GM18520 (cell line): ENCODE data around the gene ZNF711.
"Not testable (repeated sequence)": the region's sequence is repeated elsewhere in the genome, so short reads cannot be mapped to it uniquely, and the experiment has no call there.

Source experiments
- ATAC-seq: cut with Tn5 transposase; IDR thresholded peaks from one replicate; pipeline ENCODE4 v1.9.1; 2021; ENCODE audit not compliant: unreplicated experiment

ZNF711 gene

DNA sequence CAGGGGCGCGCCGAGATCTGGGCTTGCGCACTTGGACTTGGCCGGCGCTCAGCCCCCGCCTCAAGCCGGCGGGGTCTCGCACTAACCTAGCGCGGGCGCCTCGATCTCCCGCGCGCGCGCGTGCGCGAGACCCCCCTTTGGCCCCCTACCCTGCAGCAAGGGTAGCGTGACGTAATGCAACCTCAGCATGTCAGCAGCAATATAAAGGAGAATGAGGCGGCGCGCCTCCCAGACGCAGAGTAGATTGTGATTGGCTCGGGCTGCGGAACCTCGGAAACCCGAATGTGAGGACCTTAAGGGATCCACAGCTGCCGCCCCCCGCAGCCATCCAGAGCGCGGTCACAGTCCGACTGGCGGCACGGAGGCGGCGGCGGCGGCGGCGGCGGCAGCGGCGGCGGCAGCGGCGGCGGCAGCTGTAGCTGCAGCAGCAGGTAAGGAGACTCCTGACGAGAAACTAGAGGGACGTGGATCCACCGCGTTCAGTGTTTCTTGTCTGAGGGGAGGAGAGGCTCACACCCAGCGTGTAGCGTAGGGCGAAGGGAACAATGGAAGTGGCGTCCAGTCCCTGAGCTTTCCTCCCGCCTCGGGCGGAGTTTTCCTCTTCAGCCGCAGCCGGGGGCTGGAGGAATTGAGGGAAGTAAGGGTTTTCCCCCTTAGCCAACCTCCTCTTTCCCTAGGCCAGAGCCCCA is at the start of gene ZNF711, which contains the start of gene SATL1:
Gene ZNF711 (plus strand): TSS at position 231 of the 689 bp plus-strand sequence. CDS start 3,582 bp downstream, outside the sequence.
Gene SATL1 (minus strand): TSS at position 19 of the 689 bp plus-strand sequence. CDS start 134,811 bp downstream, outside the sequence.
- no peak for ATAC-seq

DNA sequence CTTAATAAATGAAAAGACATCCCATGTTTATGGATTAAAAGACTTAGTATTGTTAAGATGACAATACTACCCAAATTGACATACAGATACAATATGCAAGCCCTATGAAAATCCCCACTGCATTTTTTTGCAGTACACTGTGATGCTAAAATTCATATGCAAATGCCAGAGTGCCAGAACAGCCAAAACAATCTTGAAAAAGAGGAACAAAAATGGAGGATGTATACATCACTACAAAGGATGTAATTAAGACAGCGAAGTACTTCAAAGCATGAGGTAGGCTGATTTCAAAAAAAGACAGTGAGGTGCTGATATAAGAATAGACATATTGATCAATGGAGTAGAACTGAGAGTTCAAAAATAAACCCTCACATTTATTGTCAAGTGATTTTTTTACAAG is 47.5 kb upstream of the ZNF711 start:
- ATAC-seq: no peak

DNA sequence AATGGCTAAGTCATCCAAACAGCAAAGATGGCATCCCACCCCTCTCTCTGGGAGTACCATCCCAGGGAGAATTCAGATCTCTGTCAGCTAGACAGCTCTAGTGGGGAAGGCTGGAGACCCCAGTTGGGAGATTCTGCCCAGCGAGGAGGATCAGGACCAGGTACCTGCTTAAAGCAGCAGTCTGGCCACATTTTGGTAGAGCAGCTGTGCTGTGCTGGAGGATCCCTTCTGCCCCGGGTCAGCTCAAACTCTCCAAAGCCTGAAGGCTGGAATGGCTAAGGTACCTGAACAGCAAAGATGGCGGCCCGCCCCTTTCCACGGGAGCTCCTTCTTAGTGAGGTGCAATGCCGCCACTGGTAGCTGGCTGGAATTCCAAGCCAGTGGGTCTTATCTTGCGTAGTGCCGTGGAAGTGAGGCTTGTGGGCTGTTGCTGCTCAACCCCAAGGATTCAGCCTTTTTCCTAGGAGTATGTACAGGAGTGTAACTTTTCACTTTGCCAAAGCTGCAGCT is 40.3 kb upstream of the ZNF711 start:
- no peak for ATAC-seq

DNA sequence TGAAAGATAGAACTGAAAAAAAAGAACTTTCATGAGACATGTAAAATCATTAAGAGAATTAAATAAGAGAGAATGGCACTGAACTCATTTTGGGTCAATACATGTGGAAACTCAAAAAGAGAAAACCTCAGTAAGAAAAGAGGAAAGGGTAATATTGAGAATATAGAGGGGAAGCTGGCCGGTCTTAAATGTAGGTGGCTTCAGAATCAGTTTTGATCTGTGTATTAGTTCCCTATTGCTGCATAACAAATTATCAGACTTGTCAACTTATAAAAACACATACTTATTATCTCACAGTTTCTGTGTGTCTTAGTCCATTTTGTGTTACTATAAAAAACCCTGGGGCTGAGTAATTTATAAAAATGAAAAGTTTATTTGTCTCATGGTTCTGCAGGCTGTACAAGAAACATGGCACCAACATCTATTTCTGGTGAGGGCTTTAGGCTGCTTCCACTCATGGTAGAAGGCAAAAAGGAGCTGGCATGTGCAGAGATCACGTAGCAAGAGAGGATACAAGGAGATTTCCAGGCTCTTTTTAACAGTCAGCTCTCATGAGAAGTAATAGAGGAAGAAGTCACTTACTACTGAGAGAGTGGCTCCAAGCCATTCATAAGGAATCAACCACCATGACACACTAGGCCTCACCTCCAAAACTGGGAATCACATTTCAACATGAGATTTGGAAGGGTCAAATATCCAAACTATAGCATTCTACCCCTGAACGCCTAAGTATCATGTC is 29.8 kb upstream of the ZNF711 start:
- ATAC-seq: no peak

DNA sequence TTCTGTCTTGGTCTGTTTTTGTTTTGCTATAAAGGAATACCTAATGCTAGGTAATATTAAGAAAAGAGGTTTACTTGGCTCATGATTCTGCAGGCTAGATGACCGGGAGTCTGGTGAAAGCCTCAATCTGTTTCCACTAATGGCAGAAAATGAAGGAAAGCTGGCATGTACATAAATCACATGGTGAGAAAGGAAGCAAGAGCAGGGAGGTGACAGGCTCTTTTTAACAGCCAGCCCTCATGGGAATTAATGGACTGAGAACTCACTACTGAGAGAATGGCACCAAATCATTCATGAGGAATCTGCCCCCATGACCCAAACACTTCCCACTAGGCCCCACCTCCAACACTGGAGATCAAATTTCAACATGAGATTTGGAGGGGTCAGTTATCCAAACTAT is 27.8 kb upstream of the ZNF711 start:
- ATAC-seq: no peak

DNA sequence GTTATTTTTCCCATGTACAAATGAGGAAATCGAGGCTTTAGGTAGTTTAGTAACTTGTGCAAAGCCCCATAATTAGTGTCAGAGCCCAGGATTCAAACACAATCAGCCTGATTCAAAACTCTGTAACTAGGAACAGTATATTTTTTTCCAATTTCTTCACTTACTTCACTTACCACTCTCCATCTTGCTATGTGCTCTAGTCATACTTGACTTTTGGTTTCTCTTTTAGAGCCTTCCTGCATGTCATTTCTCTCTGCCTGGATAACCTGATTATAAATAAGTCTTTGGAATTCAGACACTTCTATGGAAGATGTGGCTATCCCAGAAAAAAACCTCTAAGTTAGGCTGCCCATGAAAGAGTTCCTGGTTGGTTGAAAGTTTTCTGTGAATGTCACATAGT is 22.4 kb upstream of the ZNF711 start:
- no peak for ATAC-seq

DNA sequence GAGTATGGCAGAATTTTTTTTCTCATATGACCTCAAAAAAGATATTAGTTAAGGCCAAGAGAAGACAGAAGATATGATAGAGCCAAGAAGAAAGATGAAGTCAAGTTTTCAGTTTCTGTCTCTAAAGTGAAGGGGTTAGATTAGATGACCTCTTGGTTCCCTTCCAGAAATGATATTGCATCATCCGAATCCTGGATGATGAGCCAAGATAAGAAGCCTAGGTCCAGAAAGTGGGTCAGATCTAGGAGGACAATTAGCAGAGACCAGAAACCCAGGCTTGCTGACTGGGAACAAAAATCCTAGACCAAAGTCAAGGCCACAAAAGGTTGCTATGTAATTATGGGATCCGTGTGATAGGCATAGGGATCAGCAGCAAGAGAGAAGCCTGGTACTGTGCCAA is 20.4 kb upstream of the ZNF711 start:
- ATAC-seq: no peak

DNA sequence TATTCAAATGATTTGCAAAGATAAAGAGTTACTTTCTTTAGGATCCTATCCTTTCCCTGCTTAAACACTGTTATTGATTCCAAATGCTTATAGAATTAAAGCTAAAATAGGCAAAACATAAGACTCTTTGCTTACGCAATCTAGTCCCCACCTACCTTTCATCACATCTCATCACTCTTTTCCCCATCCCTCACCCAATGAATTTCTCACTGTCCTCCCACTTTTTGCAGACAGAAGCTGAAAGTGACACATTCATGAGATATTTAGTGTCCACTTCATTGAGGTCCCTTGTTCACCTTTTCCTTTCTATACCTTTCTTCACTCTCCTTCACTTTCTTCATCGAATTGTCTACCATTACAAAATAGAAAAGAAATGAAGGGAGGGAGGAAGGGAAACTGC is 636 bp upstream of the ZNF711 start:
- no peak for ATAC-seq

DNA sequence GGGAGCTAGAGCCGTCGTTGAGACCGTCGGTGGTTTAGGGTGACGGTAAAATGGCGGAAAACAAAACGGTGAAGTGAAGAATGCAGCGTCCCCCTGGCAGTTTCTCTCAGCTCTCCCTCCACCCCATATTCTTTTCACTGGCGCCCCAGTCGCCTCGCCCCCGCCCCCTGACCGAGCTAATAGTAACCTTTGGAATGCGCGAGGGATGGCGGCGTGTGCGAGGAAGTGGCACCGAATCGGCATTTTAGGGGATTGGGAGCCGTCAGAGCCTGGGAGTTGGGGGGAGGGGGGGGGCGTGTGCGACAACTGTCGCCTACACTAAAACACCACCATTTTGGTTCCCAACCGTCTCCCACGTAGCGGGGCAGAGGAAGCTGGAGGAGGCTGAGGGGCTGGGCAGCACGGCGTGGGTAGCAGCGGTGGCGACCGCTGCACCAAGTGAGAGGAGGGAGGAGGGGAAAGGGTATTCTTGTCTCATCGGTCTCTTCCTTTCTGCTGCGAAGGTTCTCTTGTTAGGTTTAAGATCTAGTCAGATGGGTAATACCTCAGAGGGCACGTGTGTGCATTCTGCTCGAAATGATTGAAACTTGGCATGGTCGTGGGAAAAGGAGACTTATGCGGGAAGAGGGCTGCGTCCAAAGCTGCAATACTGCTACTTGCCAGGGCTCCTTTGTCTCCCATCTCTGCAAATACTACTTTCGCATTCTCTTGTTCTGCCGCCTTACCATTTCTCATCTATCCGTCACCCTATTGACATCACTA is 840 bp downstream of the ZNF711 start:
- ATAC-seq: peak; percentile 38

DNA sequence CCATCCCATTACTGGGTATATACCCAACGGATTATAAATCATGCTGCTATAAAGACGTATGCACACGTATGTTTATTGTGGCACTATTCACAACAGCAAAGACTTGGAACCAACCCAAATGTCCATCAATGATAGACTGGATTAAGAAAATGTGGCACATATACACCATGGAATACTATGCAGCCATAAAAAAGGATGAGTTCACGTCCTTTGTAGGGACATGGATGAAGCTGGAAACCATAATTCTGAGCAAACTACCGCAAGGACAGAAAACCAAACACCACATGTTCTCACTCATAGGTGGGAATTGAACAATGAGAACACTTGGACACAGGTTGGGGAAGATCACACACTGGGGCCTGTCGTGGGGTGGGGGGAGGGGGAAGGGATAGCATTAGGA is 41.5 kb downstream of the ZNF711 start:
- ATAC-seq: not testable (repeated sequence)

DNA sequence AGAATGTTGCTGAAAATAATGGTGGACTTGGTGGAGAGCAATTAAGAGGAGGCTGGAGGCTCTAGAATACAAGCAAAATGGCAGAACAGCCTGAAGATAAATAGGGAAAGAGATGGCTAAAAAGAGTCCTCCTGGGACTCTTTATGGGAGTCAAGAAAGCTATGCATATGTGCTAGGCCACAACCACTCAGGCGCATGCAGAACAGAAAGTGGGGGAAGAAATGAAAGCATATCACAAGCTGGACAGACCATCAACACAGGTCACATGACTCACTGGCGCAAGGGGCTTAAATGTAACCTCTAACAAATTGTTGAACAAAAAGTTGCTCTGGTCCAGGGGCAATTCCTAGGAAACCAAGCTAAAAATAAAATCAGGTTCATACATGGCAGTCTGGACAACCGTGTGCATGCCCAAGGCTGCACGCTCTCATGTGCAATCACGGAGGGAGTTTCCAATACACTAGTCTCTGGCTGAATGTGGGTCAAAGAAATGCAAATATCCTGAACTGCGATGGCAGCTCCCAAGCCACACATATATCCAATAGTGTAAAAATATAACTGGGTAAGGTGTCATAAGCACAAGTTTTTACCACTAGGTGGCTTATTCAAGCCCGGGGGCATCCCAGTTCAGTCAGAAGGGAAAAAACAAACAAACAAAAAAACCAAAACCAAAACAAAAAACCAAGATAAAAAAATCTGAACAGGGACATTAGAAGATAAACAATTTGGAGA is 45.4 kb downstream of the ZNF711 start:
- ATAC-seq: no peak

DNA sequence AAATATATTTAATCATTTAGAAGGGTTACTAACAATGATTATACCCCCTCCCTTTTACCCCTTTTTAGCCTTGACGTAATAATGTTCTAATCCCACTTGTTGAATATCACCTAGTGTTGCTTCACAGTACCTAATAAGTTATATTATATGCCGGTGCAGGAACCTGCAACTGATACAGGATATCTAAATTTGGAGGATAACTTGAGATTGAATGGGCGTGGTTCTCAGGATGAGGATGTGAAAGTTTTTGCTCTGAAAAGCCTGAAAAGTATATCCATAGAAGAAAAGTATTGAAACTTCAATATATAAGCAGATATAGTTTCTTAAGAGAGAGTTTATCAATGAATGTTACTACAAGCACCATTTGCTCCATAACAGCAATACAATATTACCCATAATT is 59.8 kb downstream of the ZNF711 start:
- no peak for ATAC-seq

DNA sequence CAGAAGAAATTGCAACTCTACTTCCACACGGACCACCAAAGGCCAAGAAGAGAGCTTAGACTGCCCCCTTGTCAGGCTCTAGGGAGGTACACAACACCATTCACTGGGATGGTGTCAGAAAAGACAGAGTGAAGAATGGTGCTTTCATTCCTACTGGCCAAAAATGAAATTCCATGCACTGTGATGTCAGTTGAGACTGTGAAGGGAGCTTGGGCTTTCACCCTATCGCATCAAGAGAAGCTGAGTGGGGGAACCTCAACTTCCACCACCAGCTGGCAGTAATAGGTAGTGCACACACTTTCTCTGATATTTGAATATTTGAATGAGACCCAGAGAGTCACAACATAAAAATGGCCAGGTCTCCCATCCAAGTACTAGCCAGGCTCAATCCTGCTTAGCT is 65.9 kb downstream of the ZNF711 start:
- no peak for ATAC-seq

DNA sequence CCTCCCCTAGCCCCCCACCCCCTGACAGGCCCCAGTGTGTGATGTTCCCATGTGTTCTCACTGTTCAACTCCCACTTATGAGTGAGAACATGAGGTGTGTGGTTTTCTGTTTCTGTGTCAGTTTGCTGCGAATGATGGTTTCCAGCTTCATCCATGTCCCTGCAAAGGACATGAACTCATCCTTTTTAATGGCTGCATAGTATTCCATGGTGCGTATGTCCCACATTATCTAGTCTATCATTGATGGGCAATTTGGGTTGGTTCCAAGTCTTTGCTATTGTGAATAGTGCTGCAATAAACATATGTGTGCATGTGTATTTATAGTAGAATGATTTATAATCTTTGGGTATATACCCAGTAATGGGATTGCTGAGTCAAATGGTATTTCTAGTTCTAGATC is 67.6 kb downstream of the ZNF711 start:
- ATAC-seq: not testable (repeated sequence)
